ENCODE measurements around the gene LCT. TPM values are rescaled to one million over a fixed set of nuclear protein-coding genes. Genes with fewer than 3 reads are reported as not detected.

LCT gene
- total RNA-seq, 1 experiment from 2014 or later = 0.04 TPM

GRCh38 chr2:135822855-135823254 lies 14.1 kb downstream of the LCT start:
- Histone ChIP-seq H3K4me1 (ENCODE audit: insufficient read depth, low read length) (no peaks in the 10 kb centered on the region), H3K4ac (ENCODE audit: low read depth, low read length) (no peak overlapping the region), H3K23ac (ENCODE audit: insufficient read length, low read depth, low read length) (no peak overlapping the region), H3K56ac (ENCODE audit: insufficient read length, low read depth, low read length) (no peak overlapping the region), H4K20me1 (ENCODE audit: control insufficient read depth, insufficient read depth, insufficient read length) (no peaks in the 10 kb centered on the region), H2BK20ac (ENCODE audit: low read depth, low read length, poor library complexity, severe bottlenecking) (no peak overlapping the region), H3K14ac (ENCODE audit: insufficient read depth, low read length) (no peak overlapping the region), H3K79me2 (ENCODE audit: insufficient read depth, low read length) (no peaks in the 10 kb centered on the region), H2AFZ (ENCODE audit: low read length) (no peak overlapping the region), H3K79me1 (ENCODE audit: insufficient read depth, low read depth, low read length, poor library complexity, severe bottlenecking) (no peaks in the 10 kb centered on the region), H3K4me2 (ENCODE audit: insufficient read depth, insufficient read length, low read length) (no peak overlapping the region), H2BK12ac (ENCODE audit: insufficient read length, low read depth, low read length) (no peak overlapping the region), H2AK5ac (ENCODE audit: insufficient read length, low read length) (no peak overlapping the region), H4K91ac (ENCODE audit: insufficient read length, low read depth, low read length) (no peak overlapping the region), H3K18ac (ENCODE audit: insufficient read length, low read depth, low read length) (no peak overlapping the region), H2BK120ac (ENCODE audit: low read depth, low read length, poor library complexity, severe bottlenecking) (no peak overlapping the region), H4K5ac (ENCODE audit: insufficient read length, low read depth, low read length) (no peak overlapping the region), H2BK15ac (ENCODE audit: low read depth, low read length) (no peak overlapping the region), H3T11ph (ENCODE audit: low read length) (no peak overlapping the region), H3K27me3 (ENCODE audit: insufficient read depth, low read length) (no peaks in the 10 kb centered on the region), H2BK5ac (ENCODE audit: insufficient read length, low read length) (no peak overlapping the region), H3K23me2 (ENCODE audit: insufficient read length, low read depth, low read length, poor library complexity, severe bottlenecking) (no peaks in the 10 kb centered on the region), H4K8ac (replicated peaks; ENCODE audit: insufficient read length, low read depth, low read length) (no peak overlapping the region), H3K27ac (ENCODE audit: insufficient read length, low read depth, low read length) (no peak overlapping the region), H3K9ac (ENCODE audit: extremely low read depth, insufficient read length, low read length) (no peak overlapping the region), H3K9me3 (ENCODE audit: control insufficient read depth, low read depth, low read length) (no peaks in the 10 kb centered on the region)
- Mint-ChIP-seq H3K4me1 (no peaks in the 10 kb centered on the region), H3K36me3 (ENCODE audit: insufficient read depth in 1 of 3, low read depth in 3 of 3) (peaks cover 0 to 7% (median 4%) of the 10 kb centered on the region in 3 experiments; a peak in 4 of 7 replicates), H3K9me3 (peaks cover 10% of the 10 kb centered on the region in 2 experiments; a peak in 4 of 5 replicates), H3K4me3 (no peak overlapping the region), H3K27ac (no peak overlapping the region), H3K27me3 (ENCODE audit: low read depth) (peaks cover 2% of the 10 kb centered on the region)
- TF ChIP-seq, protein P1, sequence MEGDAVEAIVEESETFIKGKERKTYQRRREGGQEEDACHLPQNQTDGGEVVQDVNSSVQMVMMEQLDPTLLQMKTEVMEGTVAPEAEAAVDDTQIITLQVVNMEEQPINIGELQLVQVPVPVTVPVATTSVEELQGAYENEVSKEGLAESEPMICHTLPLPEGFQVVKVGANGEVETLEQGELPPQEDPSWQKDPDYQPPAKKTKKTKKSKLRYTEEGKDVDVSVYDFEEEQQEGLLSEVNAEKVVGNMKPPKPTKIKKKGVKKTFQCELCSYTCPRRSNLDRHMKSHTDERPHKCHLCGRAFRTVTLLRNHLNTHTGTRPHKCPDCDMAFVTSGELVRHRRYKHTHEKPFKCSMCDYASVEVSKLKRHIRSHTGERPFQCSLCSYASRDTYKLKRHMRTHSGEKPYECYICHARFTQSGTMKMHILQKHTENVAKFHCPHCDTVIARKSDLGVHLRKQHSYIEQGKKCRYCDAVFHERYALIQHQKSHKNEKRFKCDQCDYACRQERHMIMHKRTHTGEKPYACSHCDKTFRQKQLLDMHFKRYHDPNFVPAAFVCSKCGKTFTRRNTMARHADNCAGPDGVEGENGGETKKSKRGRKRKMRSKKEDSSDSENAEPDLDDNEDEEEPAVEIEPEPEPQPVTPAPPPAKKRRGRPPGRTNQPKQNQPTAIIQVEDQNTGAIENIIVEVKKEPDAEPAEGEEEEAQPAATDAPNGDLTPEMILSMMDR (conservative IDR thresholded peaks at IDR 0.05) = no peak
- WGBS (ENCODE audit: extremely low coverage, insufficient read length, low lambda C conversion rate) = no CpG with 5 or more reads among the region's 1 CpG
- no peak for DNase-seq

Measured in H9 (cell line).